Measurements from ENCODE around the gene COQ5.
A peak's percentile ranks its signal among the peaks of the same experiment; 100 is the strongest.
"Not testable (repeated sequence)": the region's sequence is repeated elsewhere in the genome, so short reads cannot be mapped to it uniquely, and the experiment has no call there.

The COQ5 gene

DNA sequence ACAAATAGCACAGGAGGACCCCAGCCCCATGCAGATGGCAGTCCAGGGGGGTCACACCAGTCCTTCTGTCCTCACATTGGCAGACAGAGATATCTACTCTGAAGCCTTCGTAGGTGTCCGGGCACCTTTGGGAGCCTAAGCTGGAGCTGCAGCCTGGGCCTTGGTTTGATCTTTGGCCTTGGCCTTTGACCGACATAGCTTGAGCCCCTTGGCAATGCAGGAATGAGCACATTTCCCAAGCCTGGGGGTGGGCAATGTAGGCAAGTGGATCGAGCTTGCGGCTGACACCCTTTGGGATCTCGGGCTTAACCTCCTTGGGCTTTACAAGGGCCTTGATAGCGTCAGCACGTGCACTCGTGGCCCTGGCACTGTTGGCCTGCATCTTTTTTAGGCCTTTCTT, 6.4 kb downstream of the COQ5 start:
- no peak for DNase-seq

DNA sequence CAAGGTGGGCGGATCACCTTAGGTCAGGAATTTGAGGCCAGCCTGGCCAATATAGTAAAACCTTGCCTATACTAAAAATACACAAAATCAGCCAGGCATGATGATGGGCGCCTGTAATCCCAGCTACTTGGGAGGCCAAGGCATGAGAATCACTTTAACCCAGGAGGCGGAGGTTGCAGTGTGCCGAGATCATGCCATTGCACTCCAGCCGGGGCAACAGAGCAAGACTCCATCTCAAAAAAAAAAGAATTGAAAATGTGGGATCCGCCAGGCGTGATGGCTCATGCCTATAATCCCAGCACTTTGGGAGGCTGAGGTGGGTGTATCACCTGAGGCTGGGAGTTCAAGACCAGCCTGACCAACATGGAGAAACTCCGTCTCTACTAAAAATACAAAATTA, 9.6 kb downstream of the COQ5 start:
- DNase-seq: not testable (repeated sequence)

DNA sequence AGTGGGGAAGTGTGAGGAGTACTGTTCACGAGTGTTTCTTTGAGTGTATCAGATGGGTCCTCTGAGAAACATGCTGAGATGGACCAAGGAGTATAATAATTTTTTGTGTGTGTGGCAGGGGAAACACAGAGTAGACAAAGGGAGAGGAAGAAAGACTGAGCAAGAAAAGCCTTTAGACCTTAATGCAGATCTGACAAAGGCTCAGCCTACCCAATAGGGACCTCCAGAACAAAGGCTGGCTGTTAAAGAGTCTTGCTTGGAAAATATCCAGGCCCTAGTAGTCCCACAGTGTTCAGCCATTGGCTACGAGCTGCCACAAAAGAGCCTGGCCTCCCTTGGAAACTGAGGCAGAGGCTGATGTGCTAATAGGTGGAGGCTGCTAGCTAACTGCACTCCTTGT, 13.5 kb downstream of the COQ5 start:
- DNase-seq: no peak

DNA sequence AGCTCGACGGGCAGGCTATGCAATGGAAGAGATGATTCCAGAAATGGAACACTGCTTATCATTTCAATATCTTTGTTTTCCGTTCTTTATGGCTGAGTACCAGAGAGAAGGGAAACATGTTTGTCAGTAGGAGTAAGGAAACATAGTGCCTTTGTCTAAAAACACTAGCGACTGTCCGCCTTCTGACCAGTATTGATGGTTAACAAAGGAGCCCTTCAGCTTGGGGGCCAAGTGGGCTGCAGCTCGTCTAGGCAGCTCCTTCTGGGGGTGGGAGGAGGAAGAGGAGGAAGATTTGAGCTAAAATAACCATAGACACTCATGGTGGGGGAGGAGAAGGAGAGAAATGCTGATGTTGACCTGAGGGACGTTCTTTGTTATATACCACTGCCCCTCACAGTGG, 15.0 kb downstream of the COQ5 start:
- DNase-seq: no peak

DNA sequence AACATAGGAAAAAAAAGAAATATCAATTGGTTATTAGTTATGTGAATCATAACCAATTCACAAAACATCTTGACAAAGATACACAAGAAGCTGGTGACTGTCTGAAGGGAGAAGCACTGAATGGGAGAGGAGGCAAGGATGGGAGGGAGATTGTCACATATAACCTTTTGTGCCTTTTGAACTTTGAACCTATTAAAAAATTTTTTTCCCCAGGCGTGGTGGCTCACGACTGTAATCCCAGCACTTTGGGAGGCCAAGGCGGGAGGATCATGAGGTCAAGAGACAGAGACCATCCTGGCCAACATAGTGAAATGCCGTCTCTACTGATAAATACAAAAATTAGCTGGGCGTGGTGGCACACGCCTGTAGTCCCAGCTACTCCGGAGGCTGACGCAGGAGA, 20.4 kb downstream of the COQ5 start:
- DNase-seq: no peak

DNA sequence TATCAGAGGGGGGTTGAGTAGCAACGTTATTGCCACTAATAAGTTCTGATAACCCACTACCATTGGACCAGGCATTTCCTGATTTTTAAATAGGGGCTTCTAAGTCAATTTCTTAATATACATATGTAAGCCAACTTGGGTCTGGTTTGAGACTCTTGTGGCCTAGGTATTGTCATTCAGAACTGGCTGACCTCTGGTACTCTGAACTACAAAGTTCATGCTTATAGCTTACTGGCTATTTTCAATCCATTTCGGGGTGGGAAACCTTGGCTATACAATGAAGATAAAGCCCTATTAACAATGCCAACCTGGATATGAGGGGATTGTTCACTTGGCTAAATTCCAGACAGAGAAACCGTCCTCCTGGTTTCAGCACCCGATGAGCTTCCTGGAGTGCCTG, 24.4 kb downstream of the COQ5 start:
- no peak for DNase-seq

DNA sequence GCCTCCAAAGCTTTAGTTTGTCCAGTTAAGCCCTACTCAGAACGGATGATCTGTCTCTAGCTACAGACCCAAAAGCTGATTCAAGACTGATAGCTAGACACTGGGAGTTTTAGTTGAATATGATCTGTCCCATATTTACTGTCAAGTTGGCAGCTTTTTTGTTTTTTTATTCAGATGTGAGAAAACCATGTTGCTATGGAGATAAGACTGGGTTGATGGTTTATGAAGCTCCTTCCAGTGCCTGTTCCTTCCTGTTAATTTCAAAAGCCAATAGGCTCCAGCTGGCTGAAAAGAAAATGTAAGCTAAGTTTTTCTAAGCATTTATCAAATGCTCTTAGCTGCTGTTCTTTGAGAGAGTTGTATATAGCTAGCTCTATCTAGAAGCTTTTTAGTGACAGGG, 28.4 kb downstream of the COQ5 start:
- DNase-seq: no peak

DNA sequence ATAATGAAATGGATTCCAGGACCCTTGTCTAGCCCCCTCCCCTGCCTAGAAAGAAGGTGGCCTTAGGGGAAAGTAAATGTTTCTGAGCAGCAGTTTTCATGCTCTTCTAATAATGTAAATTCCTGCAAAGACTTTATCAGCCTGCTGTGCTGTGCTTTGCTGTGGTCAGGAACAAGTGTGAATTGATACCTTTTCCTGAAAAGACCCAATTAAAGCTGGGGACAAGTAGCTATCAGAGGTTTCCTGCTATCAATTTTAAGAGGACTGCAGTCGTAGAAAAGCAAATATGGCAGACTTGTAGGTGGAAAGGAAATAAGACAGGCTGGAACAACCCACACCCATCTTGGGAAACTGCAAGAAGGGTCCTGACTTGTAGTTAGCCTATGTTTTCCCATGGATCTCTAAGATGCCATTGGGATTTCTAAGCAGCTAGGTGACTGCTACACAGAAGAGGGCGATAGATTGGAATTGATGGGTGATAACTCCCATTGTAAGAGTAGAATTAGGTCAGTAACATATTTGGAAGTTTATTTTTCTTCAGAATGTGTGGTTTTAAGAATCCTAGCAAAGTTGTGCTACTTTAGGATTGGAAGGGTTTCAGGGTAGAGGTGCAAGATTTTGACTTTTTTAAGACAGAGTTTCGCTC, 30.0 kb downstream of the COQ5 start:
- no peak for DNase-seq

DNA sequence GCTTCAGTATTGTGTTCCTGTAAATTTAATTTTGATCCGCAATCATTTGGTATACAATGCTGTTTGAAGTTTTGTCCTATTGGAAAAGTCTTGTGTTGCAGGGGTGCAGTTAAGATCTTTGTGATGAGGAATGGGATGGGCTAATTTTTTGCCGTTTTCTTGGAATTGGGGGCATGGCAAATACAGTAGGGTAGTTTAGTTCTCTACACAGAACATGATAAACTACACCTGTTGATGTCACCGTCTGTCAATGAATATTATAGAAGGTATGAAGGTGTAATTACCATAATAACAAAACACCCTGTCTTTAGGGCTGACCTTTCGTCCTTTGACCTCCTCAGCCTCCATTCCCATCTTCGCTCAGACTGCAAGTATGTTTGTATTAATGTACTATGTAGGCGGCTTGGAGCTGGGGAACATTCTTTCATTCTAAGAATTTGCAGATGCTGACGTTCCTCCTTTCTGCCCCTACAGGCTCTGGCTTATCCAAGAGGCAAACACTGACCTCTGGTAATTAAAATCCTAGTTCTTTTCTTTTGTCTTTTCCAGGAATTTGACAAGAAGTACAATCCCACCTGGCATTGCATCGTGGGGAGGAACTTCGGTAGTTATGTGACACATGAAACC, 31.3 kb downstream of the COQ5 start:
- DNase-seq: no peak

DNA sequence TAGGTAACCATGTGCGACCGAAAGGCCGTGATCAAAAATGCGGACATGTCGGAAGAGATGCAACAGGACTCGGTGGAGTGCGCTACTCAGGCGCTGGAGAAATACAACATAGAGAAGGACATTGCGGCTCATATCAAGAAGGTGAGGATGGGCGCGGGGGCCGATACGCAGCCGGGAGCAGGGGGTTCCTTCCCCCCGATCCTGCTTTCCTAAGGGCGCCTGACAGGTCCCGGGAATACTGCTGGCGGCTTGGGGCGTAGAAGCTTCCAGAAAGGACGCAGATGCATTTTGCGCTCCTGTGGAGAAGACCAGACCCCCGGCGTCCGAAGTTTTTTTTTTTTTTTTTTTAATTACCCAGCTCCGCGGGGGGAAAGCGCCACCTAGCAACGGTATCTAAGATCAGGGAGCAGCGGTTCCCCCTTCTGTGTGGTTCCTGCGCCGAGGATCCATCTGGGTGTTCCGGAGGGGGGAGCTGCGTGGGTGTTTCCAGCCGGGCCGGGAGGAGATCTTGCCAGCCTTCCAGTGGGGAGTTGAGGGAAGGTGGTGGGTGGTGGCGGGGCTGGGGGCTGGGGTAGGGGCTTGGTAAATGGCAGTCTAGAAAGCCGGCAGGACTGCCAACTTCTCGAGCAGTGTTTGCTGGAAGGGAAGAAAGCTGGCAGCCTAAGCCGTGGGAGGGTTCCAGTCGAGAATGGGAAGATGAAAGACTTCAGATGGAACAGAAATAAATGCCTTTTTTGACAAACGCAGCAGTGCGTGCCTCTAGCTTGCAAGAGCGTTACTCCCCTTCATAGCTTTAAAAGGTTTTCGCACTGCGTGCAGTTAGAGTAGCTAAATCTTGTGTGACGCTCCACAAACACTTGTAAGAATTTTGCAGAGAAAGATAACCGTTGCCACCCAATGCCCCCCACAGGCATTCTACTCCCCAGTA, 32.3 kb downstream of the COQ5 start:
- DNase-seq: peak; percentile 73

DNA sequence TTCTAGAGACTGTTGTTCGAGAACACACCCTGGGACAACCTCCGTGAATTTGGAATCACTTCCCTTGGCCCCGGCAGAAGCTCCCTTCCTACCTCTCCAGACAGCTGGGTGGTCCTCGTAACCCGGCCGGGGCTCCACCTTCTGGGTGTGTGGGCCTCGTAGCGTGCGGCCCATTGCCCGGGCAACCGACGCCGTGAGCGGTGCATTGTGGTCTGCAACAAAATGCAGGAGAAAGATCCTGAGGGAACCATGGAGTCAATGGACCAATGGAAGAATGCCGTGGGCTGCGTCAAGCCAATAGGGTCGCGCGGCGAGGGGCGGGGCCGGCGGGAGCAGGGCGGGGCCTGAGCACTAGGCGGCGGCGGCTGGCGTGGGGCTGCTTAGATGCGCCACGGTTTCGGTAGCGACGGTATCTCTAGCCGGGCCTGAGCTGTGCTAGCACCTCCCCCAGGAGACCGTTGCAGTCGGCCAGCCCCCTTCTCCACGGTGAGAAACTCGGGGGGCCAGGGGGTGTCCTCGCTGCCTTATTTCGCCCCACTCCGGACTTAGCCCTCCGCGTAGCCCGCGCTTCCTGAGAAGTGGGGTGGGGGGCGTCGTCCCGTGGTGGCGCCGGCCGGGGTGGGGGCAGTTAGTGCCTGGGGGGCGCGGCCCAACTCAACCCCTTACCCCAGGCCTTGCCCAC, 33.1 kb downstream of the COQ5 start, which contains the start of gene DYNLL1:
DYNLL1 (plus strand) TSS at position 383 of the 682 bp plus-strand sequence. CDS start 309 bp downstream, outside the sequence.
- peak; percentile 99 for DNase-seq

DNA sequence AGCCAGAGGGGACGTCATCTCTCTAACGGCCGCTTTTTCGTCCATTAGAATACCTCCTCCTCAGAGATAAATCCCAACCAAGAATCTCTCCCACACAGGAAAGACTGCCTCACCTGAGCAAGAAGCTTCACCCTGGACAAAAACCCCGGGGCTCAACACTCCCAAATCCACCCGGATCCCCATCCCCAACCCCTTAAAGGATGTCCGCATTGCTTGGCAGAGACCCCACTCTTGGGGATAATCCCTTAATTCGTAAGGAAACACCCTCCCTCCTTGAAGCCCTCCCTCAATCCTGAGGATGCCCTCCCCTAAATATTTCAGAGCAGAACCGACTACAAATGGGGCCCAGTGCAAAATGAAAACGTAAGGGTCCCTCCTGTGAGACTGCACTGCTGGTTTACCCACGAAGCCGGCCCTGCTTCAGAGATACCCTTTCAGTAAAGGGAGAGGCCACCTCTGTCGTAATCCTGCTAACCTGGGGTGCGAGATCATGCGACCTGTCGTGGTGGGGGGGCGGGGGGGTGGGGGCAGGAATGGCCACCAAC, 33.7 kb downstream of the COQ5 start:
- no peak for DNase-seq

DNA sequence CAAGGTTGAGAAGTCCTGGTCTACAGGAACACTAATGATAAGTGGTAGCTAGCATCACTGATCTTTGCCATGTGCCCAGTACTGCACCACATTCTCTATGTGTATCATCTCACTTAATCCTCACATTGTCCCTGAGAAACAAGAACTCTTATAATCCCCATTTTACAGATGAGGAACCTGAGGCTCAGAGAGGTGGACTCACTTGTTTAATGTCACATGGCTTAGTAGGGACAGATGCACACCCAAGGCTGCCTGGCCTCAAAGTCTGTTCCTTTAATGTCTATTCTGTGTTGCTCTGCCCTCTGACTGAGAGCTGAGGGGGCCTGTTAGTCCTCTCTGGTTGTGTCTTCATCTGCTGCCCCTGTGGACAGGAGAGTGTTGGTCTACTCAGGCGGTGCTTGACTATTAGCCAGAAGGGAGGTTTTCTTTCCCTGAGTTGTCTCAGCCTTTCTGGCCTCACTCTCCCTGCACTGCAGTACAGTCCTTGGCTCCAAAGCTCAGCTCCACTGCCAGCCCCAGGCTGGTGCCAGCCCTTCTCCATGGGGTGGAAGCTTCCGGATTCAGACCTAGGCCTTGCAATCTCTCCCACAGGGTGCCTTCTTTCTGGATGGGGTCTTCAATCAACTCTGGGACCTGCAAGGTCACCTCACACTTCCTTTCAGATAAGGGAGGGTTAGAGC, 38.0 kb downstream of the COQ5 start:
- no peak for DNase-seq

DNA sequence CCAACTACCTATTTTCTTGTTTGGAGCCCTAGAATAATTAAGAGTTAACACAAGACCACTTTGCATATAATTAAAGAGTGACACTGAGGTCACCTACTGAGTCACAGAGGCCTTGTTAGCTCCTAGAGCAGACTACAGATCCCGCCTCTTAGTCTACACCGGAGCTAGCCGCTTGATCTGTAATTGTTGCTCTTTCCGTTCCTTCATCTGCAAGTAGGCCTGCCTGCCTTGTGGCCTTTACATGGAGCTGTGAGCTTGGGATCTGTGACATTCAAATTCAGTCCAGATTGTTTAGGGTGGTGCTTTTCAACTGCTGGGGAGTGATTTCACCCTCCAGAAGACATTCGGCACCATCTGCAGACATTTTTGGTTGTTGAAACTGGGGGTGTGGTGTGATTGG, 38.6 kb downstream of the COQ5 start:
- no peak for DNase-seq

DNA sequence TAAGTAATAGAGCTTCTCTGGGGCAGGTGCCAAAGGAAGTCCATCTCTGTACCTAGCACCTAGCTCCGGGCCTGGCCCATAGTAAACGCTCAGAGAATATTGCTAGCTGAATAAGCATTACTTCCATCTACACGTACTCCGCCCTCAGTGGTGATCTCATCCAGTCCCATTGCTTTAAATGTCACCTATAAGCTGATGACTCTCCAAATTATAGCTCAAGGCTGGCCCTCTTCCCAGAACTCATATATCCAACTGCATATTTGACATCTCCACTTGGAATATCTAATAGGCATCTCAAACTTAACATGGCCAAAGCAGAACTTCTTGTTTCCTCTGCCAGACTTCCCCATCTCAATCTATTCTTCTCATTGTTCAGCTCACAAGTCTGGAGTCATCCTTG, 39.9 kb downstream of the COQ5 start:
- no peak for DNase-seq

DNA sequence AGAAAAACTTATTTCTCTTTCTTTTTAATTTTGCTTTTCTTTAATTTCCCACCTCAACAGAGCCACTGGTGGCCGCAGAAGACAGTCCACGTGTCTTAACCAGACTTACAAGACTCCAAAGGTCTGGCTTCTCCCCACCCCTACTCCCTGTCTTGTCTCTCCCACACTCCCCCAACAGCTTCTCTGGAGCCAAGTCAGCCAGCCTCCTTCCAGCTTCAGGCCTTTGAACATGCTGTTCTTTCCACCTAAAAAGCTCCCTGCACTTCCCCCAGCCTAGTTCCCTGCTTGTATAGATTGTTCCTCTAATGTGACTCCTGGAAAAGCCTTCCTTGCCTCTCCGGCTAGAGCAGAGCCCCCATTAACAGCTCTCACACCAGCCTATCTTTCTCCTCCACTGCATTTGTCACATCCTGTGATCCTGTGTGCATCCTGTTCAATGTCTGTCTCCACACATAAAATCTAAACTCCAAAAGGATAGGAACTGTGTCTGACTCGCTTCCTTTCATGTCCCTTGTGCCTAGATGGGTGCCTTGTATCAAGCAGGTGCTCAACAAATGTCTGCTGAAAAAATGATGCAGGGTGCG, 40.8 kb downstream of the COQ5 start:
- no peak for DNase-seq

DNA sequence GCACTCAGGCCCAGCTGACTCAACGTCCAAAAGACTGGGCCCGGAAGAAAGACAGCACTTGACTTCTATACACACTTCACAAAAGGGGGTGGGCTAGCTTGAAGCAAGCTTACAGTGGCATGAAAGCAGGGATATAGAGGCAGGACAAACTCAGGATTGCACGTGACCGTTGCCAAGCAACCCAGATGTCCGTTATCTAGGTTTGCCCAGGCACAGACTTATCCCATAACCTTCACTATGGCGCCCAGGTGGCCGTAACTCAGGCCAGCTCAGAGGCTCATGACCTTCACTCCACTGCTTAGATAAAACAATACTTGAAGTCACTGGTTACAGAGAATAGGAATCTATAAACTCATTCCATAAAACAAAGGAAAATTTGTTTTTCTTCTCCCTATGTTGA, 41.4 kb downstream of the COQ5 start:
- DNase-seq: not testable (repeated sequence)

DNA sequence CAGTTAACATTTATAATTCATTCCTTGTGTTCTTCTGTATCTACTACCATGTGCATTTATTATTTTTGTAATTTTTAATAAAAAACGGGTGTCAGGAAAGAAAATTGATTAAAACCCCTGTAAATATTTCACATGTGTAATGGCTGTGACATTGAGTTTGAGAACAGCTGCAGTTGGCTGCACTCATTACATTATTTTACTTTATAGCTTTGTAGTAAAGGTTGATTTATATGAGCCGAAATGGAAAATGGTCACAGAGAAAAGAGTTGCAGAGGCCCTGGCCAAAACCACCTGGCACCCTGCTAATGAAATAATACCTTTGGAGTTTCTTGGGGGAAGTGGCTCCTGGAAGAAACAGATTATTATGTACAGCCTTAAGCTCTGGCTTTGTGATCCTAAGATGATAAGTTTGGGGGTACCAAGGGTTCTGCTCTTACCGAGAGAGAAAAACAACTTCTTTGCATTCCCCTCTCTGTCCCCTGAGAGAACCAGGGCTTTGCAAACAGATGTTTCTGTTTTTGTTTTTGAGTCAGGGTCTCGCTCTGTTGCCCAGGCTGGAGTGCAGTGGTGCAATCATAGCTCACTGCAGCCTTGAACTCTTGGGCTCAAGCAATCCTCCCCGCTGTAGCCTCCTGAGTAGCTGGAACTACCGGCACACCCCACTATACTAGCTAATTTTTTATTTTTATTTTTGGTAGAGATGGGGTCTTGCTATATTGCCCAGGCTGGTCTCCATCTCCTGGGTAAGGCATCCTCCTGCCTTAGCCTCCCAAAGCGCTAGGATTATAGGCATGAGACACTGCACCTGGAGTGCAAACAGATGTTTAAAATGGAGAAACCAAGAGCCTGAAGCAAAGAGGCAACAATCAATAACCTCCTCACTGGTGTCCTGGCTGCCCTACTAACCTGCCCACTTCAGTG, 42.7 kb downstream of the COQ5 start:
- DNase-seq: no peak

DNA sequence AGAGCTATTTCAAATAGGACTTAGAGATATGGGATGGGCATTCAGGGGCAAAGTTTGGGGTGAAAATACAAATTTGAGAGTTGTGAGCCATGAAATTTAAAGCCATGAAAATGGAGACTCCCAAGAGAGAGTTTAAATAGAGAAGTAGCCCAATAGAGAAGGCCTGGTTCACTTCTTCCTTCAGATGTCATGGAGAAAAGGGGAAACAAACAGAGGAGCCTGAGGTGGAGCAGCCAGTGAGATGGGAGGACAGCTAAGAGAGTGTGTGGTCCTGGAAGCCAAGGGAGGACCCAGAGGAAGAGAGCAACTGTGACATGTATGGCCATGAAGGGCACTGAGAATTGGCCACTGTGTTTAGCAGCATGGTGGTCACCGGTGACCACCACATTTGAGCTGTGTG, 45.3 kb downstream of the COQ5 start:
- no peak for DNase-seq

DNA sequence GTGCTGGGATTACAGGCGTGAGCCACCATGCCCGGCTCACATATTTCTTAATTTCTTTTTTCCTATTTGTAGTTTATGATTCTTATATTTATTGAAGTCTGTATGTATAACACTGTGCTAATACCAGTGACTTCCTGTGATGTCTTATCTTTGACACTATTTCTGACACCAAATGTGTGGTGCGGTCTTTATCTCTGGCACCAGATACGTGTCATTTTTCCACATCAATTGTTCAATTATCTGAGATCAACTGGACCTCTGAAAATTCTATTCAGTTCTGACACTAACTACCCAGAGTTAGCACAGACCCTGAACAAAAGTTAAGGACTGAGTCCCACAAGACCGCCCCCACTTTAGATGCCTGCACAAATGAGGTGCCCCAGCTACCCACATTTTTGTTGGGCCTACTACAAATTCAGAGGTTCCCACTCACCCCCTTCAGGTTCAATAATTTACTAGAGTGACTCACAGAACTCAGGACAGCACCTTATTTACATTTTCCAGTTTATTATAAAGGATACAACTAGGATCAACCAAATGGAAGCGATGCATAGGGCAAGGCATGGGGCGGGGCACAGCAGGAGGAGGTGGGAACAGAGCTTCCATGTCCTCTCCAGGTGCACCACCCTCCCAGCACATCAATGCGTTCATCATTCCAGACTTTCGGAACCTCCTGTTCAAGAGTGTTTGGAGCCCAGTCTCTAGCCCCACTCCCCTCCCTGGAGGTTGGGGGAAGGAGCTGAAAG, 47.8 kb downstream of the COQ5 start:
- no peak for DNase-seq

Measured in islet precursor cell (in vitro differentiated cells).